ENCODE data around the gene KCNJ5. TPM values are rescaled to one million over a fixed set of nuclear protein-coding genes. Genes with fewer than 3 reads are reported as not detected.

Gene KCNJ5
- total and polyA plus RNA-seq, 10 of the 15 experiments (the other 5 are each of a cell fraction or from before 2014, with no cell fraction given): 0.03 TPM; not detected in 8

GRCh38 chr11:128893578-128894285 is 2.6 kb downstream of the KCNJ5 start:
- TF ChIP-seq EZH2 (IDR thresholded peaks at IDR 0.05; ENCODE audit: borderline replicate concordance, control insufficient read depth, low read depth, low read length) (no peak), ETV6 (conservative IDR thresholded peaks at IDR 0.05 in 1 of 2, IDR thresholded peaks at IDR 0.05 in 1 of 2; ENCODE audit: borderline replicate concordance in 1 of 2, low read depth in 1 of 2) (peak in 1 of 2 experiments; percentile 59; a peak in 2 of 4 replicates), TCF3 (IDR thresholded peaks at IDR 0.05; ENCODE audit: borderline replicate concordance, insufficient read depth, low read depth, low read length) (peak; percentile 69; the same call in 1 of the 2 replicates), TCF12 (IDR thresholded peaks at IDR 0.05; ENCODE audit: low read depth, low read length) (0 out of 2 replicates have a peak, but pooled peaks have one; percentile 53), BHLHE40 (IDR thresholded peaks at IDR 0.05; ENCODE audit: borderline replicate concordance in 1 of 2, low read depth in 2 of 2, low read length in 1 of 2) (no peak), BACH1 (IDR thresholded peaks at IDR 0.05; ENCODE audit: borderline replicate concordance) (no peak), KLF5 (IDR thresholded peaks at IDR 0.05; ENCODE audit: partially characterized antibody) (no peak), BCL11A (IDR thresholded peaks at IDR 0.05; ENCODE audit: low read depth, low read length) (no peak), RUNX3 (IDR thresholded peaks at IDR 0.05; ENCODE audit: low read length) (peak; percentile 84), FOXK2 (IDR thresholded peaks at IDR 0.05) (no peak), STAT1 (conservative IDR thresholded peaks at IDR 0.05) (no peak)
- TF ChIP-seq, protein P1, sequence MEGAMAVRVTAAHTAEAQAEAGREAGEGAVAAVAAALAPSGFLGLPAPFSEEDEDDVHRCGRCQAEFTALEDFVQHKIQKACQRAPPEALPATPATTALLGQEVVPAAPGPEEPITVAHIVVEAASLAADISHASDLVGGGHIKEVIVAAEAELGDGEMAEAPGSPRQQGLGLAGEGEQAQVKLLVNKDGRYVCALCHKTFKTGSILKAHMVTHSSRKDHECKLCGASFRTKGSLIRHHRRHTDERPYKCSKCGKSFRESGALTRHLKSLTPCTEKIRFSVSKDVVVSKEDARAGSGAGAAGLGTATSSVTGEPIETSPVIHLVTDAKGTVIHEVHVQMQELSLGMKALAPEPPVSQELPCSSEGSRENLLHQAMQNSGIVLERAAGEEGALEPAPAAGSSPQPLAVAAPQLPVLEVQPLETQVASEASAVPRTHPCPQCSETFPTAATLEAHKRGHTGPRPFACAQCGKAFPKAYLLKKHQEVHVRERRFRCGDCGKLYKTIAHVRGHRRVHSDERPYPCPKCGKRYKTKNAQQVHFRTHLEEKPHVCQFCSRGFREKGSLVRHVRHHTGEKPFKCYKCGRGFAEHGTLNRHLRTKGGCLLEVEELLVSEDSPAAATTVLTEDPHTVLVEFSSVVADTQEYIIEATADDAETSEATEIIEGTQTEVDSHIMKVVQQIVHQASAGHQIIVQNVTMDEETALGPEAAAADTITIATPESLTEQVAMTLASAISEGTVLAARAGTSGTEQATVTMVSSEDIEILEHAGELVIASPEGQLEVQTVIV (IDR thresholded peaks at IDR 0.05; ENCODE audit: borderline replicate concordance, partially characterized antibody): no peak
- BruUV-seq (replicated peaks): no TSS peak
- Histone ChIP-seq H3K9ac (ENCODE audit: control insufficient read depth, insufficient read depth, low read length) (no peak overlapping the region), H2AFZ (ENCODE audit: control insufficient read depth, low read depth, low read length) (no peak overlapping the region), H3K27ac (ENCODE audit: control insufficient read depth, insufficient read depth) (no peak overlapping the region), H3K4me1 (ENCODE audit: control insufficient read depth, insufficient read depth, low read length) (peaks cover 6% of the 10 kb centered on the region), H3K4me3 (no peak overlapping the region), H3K4me2 (ENCODE audit: control insufficient read depth, insufficient read depth) (no peak overlapping the region), H3K27me3 (replicated peaks in 1 of 2; ENCODE audit: control insufficient read depth in 2 of 2, insufficient read depth in 2 of 2, low read length in 1 of 2) (peaks cover 9 to 13% of the 10 kb centered on the region in 2 experiments; a peak in 3 of 4 replicates), H3K79me2 (ENCODE audit: control insufficient read depth, insufficient read depth, low read length) (no peaks in the 10 kb centered on the region), H3K9me3 (replicated peaks; ENCODE audit: control insufficient read depth, insufficient read depth, low read length) (no peaks in the 10 kb centered on the region), H4K20me1 (ENCODE audit: control insufficient read depth, insufficient read depth) (no peaks in the 10 kb centered on the region), H3K36me3 (ENCODE audit: control insufficient read depth in 2 of 2, insufficient read depth in 2 of 2, low read length in 1 of 2) (no peaks in the 10 kb centered on the region)
- RAD21 ChIA-PET (ENCODE audit: unreplicated experiment): interaction anchor here (0.8 kb wide), 1 partner anchor 68 kb away, joined by 3 read pairs; no protein-coding TSS in a partner anchor
- CTCF ChIA-PET: interaction anchor here (1.0 to 10.8 kb wide), 6 partner anchors 9 to 63 kb away, joined by 3 to 480 read pairs (median 6); no protein-coding TSS in a partner anchor
- peak; percentile 37 for ATAC-seq
- peak; percentile 62 for FAIRE-seq
- DNase-seq (ENCODE audit: low read depth, low spot score): no peak
- SMC1A ChIA-PET (ENCODE audit: uncharacterized antibody, unreplicated experiment): interaction anchor here (1.2 to 12.3 kb wide), 3 partner anchors 11 to 59 kb away, joined by 4 to 249 read pairs (median 6); no protein-coding TSS in a partner anchor
- intact Hi-C loops (cut with micrococcal nuclease; ENCODE audit: unreplicated experiment) (no loop called here), in situ Hi-C loops (cut with MboI) (no loop called here)
- WGBS (ENCODE audit: insufficient coverage, insufficient replicate concordance, low lambda C conversion rate, missing lambda C conversion rate): 19% methylated on average over 9 of the region's 9 CpGs
- POLR2A ChIA-PET: no interaction called here
